IPS DF 4.7 (cell line): ENCODE results near the gene GATA2.

Experiments used
- DNase-seq: peaks from one replicate; pipeline ENCODE4 v3.0.0-alpha.2; 2013; ENCODE audit warnings: low spot score; ENCODE audit errors: extremely low read depth

Gene GATA2

GRCh38 chr3:128473737-128474136, 19.3 kb downstream of the GATA2 start:
- DNase-seq, result no peak

GRCh38 chr3:128473180-128473519, 19.9 kb downstream of the GATA2 start:
- DNase-seq, result no peak

- no peak for DNase-seq
Observed at GRCh38 chr3:128472449-128473179, 20.4 kb downstream of the GATA2 start.

- no peak for DNase-seq
Observed at GRCh38 chr3:128471720-128472119, 21.3 kb downstream of the GATA2 start.

- no peak for DNase-seq
Observed at GRCh38 chr3:128471110-128471509, 21.9 kb downstream of the GATA2 start.

GRCh38 chr3:128470134-128470899, 22.7 kb downstream of the GATA2 start:
- DNase-seq, result no peak

GRCh38 chr3:128469556-128469955, 23.4 kb downstream of the GATA2 start:
- no peak for DNase-seq

GRCh38 chr3:128468791-128469527, 24.0 kb downstream of the GATA2 start:
- no peak for DNase-seq

GRCh38 chr3:128468285-128468790, 24.7 kb downstream of the GATA2 start:
- DNase-seq, result no peak

- DNase-seq, result no peak
Observed at GRCh38 chr3:128466840-128467541, 26.0 kb downstream of the GATA2 start, which contains the start of gene DNAJB8. TSS of gene DNAJB8 (minus strand) at chr3:128466890. CDS start at chr3:128463245, 3,645 bp downstream.

- no peak for DNase-seq
Observed at GRCh38 chr3:128464702-128465101, 28.3 kb downstream of the GATA2 start.

- no peak for DNase-seq
Observed at GRCh38 chr3:128464188-128464587, 28.8 kb downstream of the GATA2 start.

- no peak for DNase-seq
Observed at GRCh38 chr3:128463771-128464170, 29.2 kb downstream of the GATA2 start.

GRCh38 chr3:128463354-128463753, 29.6 kb downstream of the GATA2 start:
- no peak for DNase-seq

GRCh38 chr3:128462931-128463330, 30.1 kb downstream of the GATA2 start:
- no peak for DNase-seq

- no peak for DNase-seq
Observed at GRCh38 chr3:128462341-128462910, 30.6 kb downstream of the GATA2 start.

GRCh38 chr3:128461731-128462130, 31.3 kb downstream of the GATA2 start:
- DNase-seq, result no peak

- DNase-seq, result no peak
Observed at GRCh38 chr3:128459461-128459820, 33.6 kb downstream of the GATA2 start.

GRCh38 chr3:128458746-128459460, 34.1 kb downstream of the GATA2 start:
- no peak for DNase-seq

- DNase-seq, result no peak
Observed at GRCh38 chr3:128457937-128458336, 35.1 kb downstream of the GATA2 start.
